ENCODE results near the gene MOGAT2. TPM values are rescaled to one million over a fixed set of nuclear protein-coding genes. Genes with fewer than 3 reads are reported as not detected.

The MOGAT2 gene
- total RNA-seq, 2 experiments from 2014 or later = not detected

DNA sequence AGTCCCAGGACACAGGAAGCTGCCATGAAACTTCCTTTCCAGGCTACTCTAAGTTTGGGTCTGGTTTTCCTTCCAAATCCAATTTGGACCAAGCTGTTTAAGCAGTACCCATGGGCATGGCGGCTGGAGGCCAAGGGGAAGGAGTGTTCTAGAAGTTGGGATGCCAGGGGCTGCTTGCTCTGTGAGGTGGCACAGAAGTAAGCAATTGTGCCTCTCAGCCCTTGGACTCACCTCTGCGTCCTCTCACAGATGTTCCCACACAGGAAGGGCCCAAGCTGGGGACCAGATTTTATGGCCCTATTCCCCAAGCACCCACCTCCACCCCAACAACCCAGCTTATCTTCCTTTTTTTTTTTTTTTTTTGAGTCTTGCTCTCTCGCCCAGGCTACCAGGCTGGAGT lies 47.5 kb downstream of the MOGAT2 start:
- ChIA-PET CTCF (interaction anchor here (0.7 kb wide), 1 partner anchor 37 kb away, joined by 3 read pairs; no protein-coding TSS in a partner anchor), POLR2A (no interaction called here)
- no peak overlapping the region for H3K27ac Mint-ChIP-seq
- intact Hi-C loops (cut with micrococcal nuclease) = no loop called here
- ATAC-seq (no peak), DNase-seq (no peak)
- H3K4me3 Mint-ChIP-seq = no peak overlapping the region
- H3K9me3 Mint-ChIP-seq = no peaks in the 10 kb centered on the region
- H3K27me3 Mint-ChIP-seq = peaks cover 14% of the 10 kb centered on the region
- H3K4me1 Mint-ChIP-seq (ENCODE audit: low read depth) = peaks cover 25% of the 10 kb centered on the region
- no peaks in the 10 kb centered on the region for H3K36me3 Mint-ChIP-seq (ENCODE audit: low read depth)
- TF ChIP-seq, protein P1, sequence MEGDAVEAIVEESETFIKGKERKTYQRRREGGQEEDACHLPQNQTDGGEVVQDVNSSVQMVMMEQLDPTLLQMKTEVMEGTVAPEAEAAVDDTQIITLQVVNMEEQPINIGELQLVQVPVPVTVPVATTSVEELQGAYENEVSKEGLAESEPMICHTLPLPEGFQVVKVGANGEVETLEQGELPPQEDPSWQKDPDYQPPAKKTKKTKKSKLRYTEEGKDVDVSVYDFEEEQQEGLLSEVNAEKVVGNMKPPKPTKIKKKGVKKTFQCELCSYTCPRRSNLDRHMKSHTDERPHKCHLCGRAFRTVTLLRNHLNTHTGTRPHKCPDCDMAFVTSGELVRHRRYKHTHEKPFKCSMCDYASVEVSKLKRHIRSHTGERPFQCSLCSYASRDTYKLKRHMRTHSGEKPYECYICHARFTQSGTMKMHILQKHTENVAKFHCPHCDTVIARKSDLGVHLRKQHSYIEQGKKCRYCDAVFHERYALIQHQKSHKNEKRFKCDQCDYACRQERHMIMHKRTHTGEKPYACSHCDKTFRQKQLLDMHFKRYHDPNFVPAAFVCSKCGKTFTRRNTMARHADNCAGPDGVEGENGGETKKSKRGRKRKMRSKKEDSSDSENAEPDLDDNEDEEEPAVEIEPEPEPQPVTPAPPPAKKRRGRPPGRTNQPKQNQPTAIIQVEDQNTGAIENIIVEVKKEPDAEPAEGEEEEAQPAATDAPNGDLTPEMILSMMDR (IDR thresholded peaks at IDR 0.05) = no peak

DNA sequence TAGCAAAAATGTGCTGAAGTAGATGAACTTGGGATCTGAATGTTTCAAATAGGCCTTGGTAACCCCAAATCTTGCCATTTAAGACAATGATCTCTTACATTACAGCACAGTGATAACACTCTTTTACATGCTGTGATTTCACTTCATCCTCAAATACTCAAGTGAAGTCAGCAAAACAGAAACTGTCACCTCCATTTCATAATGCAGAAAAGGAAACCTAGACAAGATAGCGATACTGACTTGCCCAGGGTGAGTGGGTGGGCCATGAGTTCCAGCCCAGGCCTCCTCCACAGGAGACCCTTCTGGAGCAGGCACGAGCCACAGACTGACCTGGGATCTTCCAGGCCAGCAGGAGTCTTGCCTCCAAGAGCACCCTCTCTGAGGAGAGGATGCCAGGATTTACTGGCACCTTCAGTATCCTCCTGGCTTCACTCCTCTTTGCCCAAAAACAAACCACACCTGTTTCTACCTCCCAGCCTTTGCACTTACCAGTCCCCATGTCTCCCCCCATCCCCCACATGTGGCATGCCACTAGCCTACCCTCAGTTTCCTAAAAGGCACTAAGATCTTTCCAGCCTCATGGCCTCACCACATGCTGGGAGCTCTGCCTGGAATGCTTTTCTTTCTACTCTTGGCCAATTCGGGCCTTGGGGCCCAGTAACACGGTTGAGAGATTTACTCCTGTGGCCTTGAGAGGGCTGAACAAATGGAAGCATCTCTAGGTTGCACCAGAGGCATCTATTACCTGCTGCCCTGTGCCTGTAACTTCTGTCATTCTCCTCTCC lies 49.0 kb downstream of the MOGAT2 start:
- no peak overlapping the region for H3K4me3 Mint-ChIP-seq
- intact Hi-C loops (cut with micrococcal nuclease) = no loop called here
- no peaks in the 10 kb centered on the region for H3K9me3 Mint-ChIP-seq
- CTCF ChIA-PET = no interaction called here
- TF ChIP-seq, protein P1 (IDR thresholded peaks at IDR 0.05) = no peak
- H3K4me1 Mint-ChIP-seq (ENCODE audit: low read depth) = peaks cover 25% of the 10 kb centered on the region
- peaks cover 21% of the 10 kb centered on the region for H3K27me3 Mint-ChIP-seq
- DNase-seq = peak; percentile 32
- H3K27ac Mint-ChIP-seq = no peak overlapping the region
- ATAC-seq = peak; percentile 27
- POLR2A ChIA-PET = no interaction called here
- H3K36me3 Mint-ChIP-seq (ENCODE audit: low read depth) = no peaks in the 10 kb centered on the region

DNA sequence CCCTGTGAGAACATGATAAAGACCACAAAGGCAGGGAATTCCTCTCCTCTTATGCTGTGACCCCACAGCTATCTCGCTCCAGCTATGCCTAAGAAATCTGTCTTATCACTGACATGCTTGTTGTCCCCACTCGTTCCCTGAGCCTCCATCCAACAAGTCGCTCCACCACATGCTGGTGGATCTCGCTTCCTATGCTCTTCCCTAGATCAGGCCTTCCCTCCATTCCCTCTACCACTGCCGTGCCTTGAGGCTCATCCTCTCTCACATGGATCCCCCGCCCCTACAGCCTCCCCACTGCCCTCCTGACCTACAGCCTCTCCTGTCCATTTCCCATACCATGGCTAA lies 49.6 kb downstream of the MOGAT2 start:
- Mint-ChIP-seq H3K36me3 (ENCODE audit: low read depth) (no peaks in the 10 kb centered on the region), H3K4me1 (ENCODE audit: low read depth) (peaks cover 25% of the 10 kb centered on the region), H3K27ac (no peak overlapping the region), H3K4me3 (no peak overlapping the region), H3K27me3 (peaks cover 21% of the 10 kb centered on the region), H3K9me3 (no peaks in the 10 kb centered on the region)
- no peak for ATAC-seq
- DNase-seq = no peak
- ChIA-PET CTCF (no interaction called here), POLR2A (no interaction called here)
- intact Hi-C loops (cut with micrococcal nuclease) = no loop called here
- TF ChIP-seq, protein P1 (IDR thresholded peaks at IDR 0.05) = no peak

DNA sequence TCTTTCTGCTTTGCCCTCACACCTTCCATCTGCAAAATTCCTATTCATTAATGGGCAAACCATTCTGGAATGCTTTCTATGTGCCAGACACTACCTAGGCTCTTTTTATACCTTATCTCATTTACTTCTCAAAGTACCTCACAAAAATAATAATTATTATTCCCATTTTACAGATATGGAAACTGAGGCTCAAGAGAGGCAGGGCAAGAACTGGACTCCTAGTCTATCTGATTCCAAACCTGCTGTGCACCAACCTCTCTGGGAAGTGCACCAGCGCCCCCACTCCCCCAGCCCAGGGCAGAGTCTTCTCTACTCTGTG lies 50.1 kb downstream of the MOGAT2 start:
- CTCF ChIA-PET = interaction anchor here (0.8 kb wide), 1 partner anchor 200 kb away, joined by 3 read pairs; no protein-coding TSS in a partner anchor

More for the DNA sequence above, 50.1 kb downstream of the MOGAT2 start:
- Mint-ChIP-seq H3K27me3 (peaks cover 21% of the 10 kb centered on the region), H3K4me3 (no peak overlapping the region), H3K36me3 (ENCODE audit: low read depth) (no peaks in the 10 kb centered on the region), H3K27ac (no peak overlapping the region), H3K9me3 (no peaks in the 10 kb centered on the region), H3K4me1 (ENCODE audit: low read depth) (peaks cover 25% of the 10 kb centered on the region)
- DNase-seq (no peak), ATAC-seq (no peak)
- intact Hi-C loops (cut with micrococcal nuclease) = no loop called here
- TF ChIP-seq, protein P1 (IDR thresholded peaks at IDR 0.05) = no peak
- POLR2A ChIA-PET = no interaction called here

Measured in activated CD8-positive, alpha-beta T cell treated with anti-CD3 and anti-CD28 coated beads for 36 hours (primary cell).